ENCODE data around the gene RFK.

GRCh38 chr9:76372336-76372735, 21.9 kb downstream of the RFK start:
- no peak for TF ChIP-seq ZFX (IDR thresholded peaks at IDR 0.05)
- TF ChIP-seq SRF (IDR thresholded peaks at IDR 0.05; ENCODE audit: low read depth): no peak
- TF ChIP-seq CTCF (IDR thresholded peaks at IDR 0.05 in 2 of 3, conservative IDR thresholded peaks at IDR 0.05 in 1 of 3; ENCODE audit: borderline replicate concordance in 1 of 3, insufficient read depth in 1 of 3, low read depth in 2 of 3, low read length in 2 of 3): no peak
- TF ChIP-seq POLR2AphosphoS5 (IDR thresholded peaks at IDR 0.05; ENCODE audit: low read depth, low read length): no peak
- no peak for TF ChIP-seq POLR2A (IDR thresholded peaks at IDR 0.05; ENCODE audit: borderline replicate concordance, extremely low read depth, insufficient read depth, insufficient read length)
- TF ChIP-seq CBX3 (IDR thresholded peaks at IDR 0.05; ENCODE audit: low read depth): no peak
- TF ChIP-seq RAD21 (IDR thresholded peaks at IDR 0.05; ENCODE audit: low read depth): no peak
- no peak for TF ChIP-seq SIN3A (IDR thresholded peaks at IDR 0.05; ENCODE audit: low read depth)
- no peak for TF ChIP-seq EZH2phosphoT487 (IDR thresholded peaks at IDR 0.05; ENCODE audit: borderline replicate concordance)

All from HCT116 (cell line).